Esophagus squamous epithelium (tissue), 5 donors: ENCODE measurements around the gene NME7. TPM values are rescaled to one million over a fixed set of nuclear protein-coding genes. Genes with fewer than 3 reads are reported as not detected.

Experiments used
- DNase-seq: peaks from one replicate; lab custom pipeline; 2025; lab: John Stamatoyannopoulos, UW
- H3K27ac ChIP-seq, 4 donors: fragments of 200-600 bp; sonication (generic); one replicate each; pipeline ENCODE4 v1.5.1; 2016 to 2019; ENCODE audit warnings: mild to moderate bottlenecking in 1 of 4
- H3K27me3 ChIP-seq, 4 donors: fragments of 200-600 bp; sonication (generic); 1 replicate in 3 of 4; 2 replicates in 1 of 4; pipeline versions ENCODE4 v1.5.1 to v1.6.0; 2017 to 2021; ENCODE audit warnings: antibody characterized with exemption in 1 of 4
- H3K36me3 ChIP-seq, 3 donors: fragments of 200-600 bp; sonication (generic); one replicate each; pipeline ENCODE4 v1.5.1; 2016 to 2019
- H3K4me1 ChIP-seq, 3 donors: fragments of 200-600 bp; sonication (generic); one replicate each; pipeline ENCODE4 v1.5.1; 2017 to 2019
- H3K4me3 ChIP-seq, 4 donors: fragments of 200-600 bp; sonication (generic); 1 replicate in 3 of 4; 2 replicates in 1 of 4; pipeline ENCODE4 v1.5.1; 2016 to 2019; ENCODE audit warnings: mild to moderate bottlenecking in 2 of 4, moderate library complexity in 1 of 4
- H3K9me3 ChIP-seq, 3 donors: fragments of 200-600 bp; sonication (generic); one replicate each; pipeline ENCODE4 v1.5.1; 2016 to 2019
- POLR2A ChIP-seq, 4 donors: fragments of 450-650 bp; IDR thresholded peaks; one replicate each; pipeline ENCODE4 v1.6.1; 2017; ENCODE audit warnings: antibody characterized with exemption in 4 of 4, mild to moderate bottlenecking in 4 of 4, moderate library complexity in 3 of 4
- WGBS, 2 donors: methylation state at CpG; one replicate each; pipeline ENCODE4 v1.1.5; 2018; 5-methylcytosine and 5-hydroxymethylcytosine counted together
- intact Hi-C: fragments of 100-400 bp; cut with DNase I; formaldehyde crosslinking; loops from one replicate; pipeline ENCODE4 v1.15.0; 2022
- total RNA-seq, 4 donors: library from RNA; depleted of rRNA; stranded (reverse); fragments of >200 nt; gene quantifications; one replicate each; pipeline ENCODE4 v1.1.0, GENCODE V29; 2016
- TF ChIP-seq, protein P1 (sequence below), 6 experiments: fragments of 450-650 bp in 4 of 6; fragments of 200-600 bp in 2 of 6; sonication (generic) in 2 of 6; IDR thresholded peaks; one replicate each; pipeline ENCODE4 v1.5.1; 2016 to 2019; ENCODE audit warnings: antibody characterized with exemption in 6 of 6, mild to moderate bottlenecking in 4 of 6, moderate library complexity in 4 of 6
- donor health status: DM: yes; HTN: yes; CAD: no.

Gene NME7
- total RNA-seq, 4 donors from 2014 or later, result 5.7 to 10.7 (median 7.4) TPM

DNA sequence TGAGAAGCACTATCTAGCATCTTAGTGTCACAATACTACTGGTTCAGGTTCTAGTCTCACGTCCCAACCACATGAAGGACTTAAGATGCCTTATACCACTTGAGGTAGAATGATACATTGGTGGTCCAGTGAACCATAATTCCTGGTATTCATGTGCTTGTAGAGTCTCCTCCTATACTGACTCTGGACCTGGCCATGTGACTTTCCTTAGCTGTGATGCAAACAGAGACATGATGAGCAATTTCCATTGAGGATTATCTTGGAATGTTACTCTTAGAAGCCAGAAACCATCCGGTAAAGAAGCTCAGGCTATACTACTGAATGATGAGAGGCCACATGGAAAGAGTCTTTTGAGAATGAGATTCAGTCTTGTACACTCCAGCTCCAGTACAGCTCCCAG, 105.7 kb downstream of the NME7 start:
- TF ChIP-seq, protein P1, sequence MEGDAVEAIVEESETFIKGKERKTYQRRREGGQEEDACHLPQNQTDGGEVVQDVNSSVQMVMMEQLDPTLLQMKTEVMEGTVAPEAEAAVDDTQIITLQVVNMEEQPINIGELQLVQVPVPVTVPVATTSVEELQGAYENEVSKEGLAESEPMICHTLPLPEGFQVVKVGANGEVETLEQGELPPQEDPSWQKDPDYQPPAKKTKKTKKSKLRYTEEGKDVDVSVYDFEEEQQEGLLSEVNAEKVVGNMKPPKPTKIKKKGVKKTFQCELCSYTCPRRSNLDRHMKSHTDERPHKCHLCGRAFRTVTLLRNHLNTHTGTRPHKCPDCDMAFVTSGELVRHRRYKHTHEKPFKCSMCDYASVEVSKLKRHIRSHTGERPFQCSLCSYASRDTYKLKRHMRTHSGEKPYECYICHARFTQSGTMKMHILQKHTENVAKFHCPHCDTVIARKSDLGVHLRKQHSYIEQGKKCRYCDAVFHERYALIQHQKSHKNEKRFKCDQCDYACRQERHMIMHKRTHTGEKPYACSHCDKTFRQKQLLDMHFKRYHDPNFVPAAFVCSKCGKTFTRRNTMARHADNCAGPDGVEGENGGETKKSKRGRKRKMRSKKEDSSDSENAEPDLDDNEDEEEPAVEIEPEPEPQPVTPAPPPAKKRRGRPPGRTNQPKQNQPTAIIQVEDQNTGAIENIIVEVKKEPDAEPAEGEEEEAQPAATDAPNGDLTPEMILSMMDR (IDR thresholded peaks at IDR 0.05), result no peak
- TF ChIP-seq POLR2A (IDR thresholded peaks at IDR 0.05), result no peak
- WGBS, 2 donors, result 100% methylated on average over 2 of the region's 2 CpGs; no CpG with 5 or more reads in 1 of the 2 donors

DNA sequence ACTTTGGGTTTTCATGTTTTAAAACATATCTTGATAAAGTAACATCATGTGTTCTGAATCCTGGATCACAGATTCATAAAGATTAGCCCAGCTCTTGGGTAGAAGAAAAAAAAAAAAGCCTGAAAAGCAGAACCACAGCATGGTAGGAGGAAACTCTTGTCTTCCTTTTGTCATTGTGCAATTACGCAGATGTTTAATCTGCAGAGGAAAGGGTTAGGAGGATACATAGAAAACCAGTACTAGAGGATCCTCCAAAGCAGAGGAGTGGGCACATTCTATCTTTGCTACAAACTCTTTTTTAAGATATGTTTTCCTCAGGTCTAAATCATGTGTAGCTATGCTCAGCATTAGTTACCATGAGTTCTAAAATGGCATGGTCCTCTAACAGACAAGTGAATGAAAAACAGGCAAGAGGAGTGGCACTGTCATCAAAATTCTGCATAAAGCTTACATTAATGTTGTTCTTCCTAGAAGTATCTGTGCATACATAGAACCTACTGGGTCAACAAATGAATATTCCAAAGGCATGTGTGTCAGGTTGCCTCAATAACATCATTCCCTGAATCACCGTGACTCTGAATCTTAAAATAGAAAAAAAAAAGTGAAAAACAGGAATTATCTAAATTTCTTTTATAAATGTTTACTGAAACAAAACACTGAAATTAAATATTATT, 107.0 kb downstream of the NME7 start:
- H3K4me3 ChIP-seq, result no peak overlapping the region
- no peaks in the 10 kb centered on the region for H3K27me3 ChIP-seq
- 85% methylated on average over 2 of the region's 2 CpGs; no CpG with 5 or more reads in 1 of the 2 donors for WGBS, 2 donors
- peaks cover 0 to 4% (median 0%) of the 10 kb centered on the region in 3 donors for H3K9me3 ChIP-seq
- H3K27ac ChIP-seq, result no peak overlapping the region
- no peaks in the 10 kb centered on the region for H3K4me1 ChIP-seq
- DNase-seq, result no peak
- peaks cover 0 to 5% (median 0%) of the 10 kb centered on the region in 3 donors for H3K36me3 ChIP-seq
- TF ChIP-seq, protein P1 (IDR thresholded peaks at IDR 0.05), result no peak
- no peak for TF ChIP-seq POLR2A (IDR thresholded peaks at IDR 0.05)
- intact Hi-C loops, result no loop called here

More for the DNA sequence above, 105.7 kb downstream of the NME7 start:
- H3K27ac ChIP-seq, result no peak overlapping the region
- H3K27me3 ChIP-seq, result no peaks in the 10 kb centered on the region
- H3K4me1 ChIP-seq, result no peaks in the 10 kb centered on the region
- peaks cover 0 to 4% (median 0%) of the 10 kb centered on the region in 3 donors for H3K9me3 ChIP-seq
- peaks cover 0 to 5% (median 0%) of the 10 kb centered on the region in 3 donors for H3K36me3 ChIP-seq
- no peak overlapping the region for H3K4me3 ChIP-seq
- intact Hi-C loops, result no loop called here
- DNase-seq, result no peak

DNA sequence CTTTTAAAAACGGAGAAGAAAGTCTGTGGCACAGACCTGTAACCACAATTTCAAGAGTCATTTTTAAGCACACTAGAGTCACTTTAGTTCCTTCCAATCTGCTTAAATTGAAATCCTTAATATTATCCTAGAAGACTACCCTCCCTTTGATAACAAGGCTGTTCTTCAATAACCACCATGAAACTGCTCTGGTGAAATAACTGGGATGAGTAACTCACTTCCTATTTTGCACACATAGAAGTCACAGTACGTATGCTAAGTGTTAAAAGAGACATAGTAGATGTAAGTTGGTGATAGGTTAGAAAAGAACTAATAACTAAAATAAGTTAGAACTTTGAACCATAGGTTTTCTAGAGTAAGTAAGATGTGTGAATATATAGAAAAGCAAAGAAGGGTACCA, 107.8 kb downstream of the NME7 start:
- Histone ChIP-seq H3K4me3 (no peak overlapping the region), H3K9me3 (peaks cover 0 to 4% (median 0%) of the 10 kb centered on the region in 3 donors), H3K27ac (no peak overlapping the region), H3K4me1 (no peaks in the 10 kb centered on the region), H3K27me3 (no peaks in the 10 kb centered on the region), H3K36me3 (peaks cover 0 to 5% (median 0%) of the 10 kb centered on the region in 3 donors)
- 68% methylated on average over 2 of the region's 2 CpGs; no CpG with 5 or more reads in 1 of the 2 donors for WGBS, 2 donors
- no peak for DNase-seq
- no peak for TF ChIP-seq POLR2A (IDR thresholded peaks at IDR 0.05)
- TF ChIP-seq, protein P1 (IDR thresholded peaks at IDR 0.05), result no peak
- intact Hi-C loops, result no loop called here

DNA sequence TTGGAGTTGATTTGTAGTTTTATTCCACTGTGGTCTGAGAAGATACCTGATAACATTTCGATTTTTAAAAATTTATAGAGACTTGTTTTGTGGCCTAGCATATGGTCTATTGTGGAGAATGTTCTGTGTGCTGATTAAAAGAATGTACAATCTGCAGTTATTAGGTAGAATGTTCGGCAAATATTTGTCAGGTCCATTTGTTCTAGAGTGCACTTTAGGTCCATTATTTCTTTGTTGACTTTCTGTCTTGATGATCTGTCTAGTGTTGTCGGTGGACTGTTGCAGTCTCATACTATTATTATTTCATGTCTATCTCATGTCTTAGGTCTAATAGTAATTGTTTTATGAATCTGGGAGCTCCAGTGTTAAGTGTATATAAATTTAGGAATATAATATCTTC, 116.8 kb downstream of the NME7 start:
- no peaks in the 10 kb centered on the region for H3K36me3 ChIP-seq
- H3K4me1 ChIP-seq, result no peaks in the 10 kb centered on the region
- no peak overlapping the region for H3K27ac ChIP-seq
- WGBS, 2 donors, result 87 to 89% methylated on average over 3 of the region's 3 CpGs
- H3K4me3 ChIP-seq, result no peak overlapping the region
- no peaks in the 10 kb centered on the region for H3K27me3 ChIP-seq
- intact Hi-C loops, result no loop called here
- no peak for DNase-seq
- TF ChIP-seq, protein P1 (IDR thresholded peaks at IDR 0.05), result no peak
- TF ChIP-seq POLR2A (IDR thresholded peaks at IDR 0.05), result no peak
- H3K9me3 ChIP-seq, result no peaks in the 10 kb centered on the region

DNA sequence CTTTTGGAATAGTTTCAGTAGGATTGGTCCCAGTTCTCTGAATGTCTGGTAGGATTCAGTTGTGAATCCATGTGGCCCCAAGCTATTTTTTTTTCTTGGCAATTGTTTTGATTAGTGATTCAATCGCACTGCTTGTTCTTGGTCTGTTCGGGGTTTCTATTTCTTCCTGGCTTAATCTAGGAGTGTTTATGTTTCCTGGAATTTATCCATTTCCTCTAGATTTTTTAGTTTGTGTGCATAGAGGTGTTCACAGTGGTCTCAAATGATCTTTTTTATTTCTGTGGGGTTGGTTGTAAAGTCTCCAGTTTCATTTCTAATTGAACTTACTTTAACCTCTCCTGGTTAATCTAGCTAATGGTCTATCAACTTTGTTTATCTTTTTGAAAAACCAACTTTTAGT, 117.6 kb downstream of the NME7 start:
- Histone ChIP-seq H3K4me3 (no peak overlapping the region), H3K27ac (no peak overlapping the region), H3K9me3 (no peaks in the 10 kb centered on the region), H3K27me3 (no peaks in the 10 kb centered on the region), H3K4me1 (no peaks in the 10 kb centered on the region), H3K36me3 (no peaks in the 10 kb centered on the region)
- intact Hi-C loops, result no loop called here
- TF ChIP-seq, protein P1 (IDR thresholded peaks at IDR 0.05), result no peak
- no peak for TF ChIP-seq POLR2A (IDR thresholded peaks at IDR 0.05)
- 26 to 46% methylated on average over 2 of the region's 2 CpGs for WGBS, 2 donors
- DNase-seq, result no peak
